GM19035 (cell line): ENCODE data around the gene ESPN.

Source experiments
- ATAC-seq: cut with Tn5 transposase; IDR thresholded peaks from one replicate; pipeline ENCODE4 v1.9.1; 2021; ENCODE audit not compliant: unreplicated experiment

The ESPN gene

GRCh38 chr1:6495540-6496364 is 71.2 kb downstream of the ESPN start:
- no peak for ATAC-seq

GRCh38 chr1:6496365-6496721 is 71.8 kb downstream of the ESPN start:
- no peak for ATAC-seq

GRCh38 chr1:6496890-6497214 is 72.3 kb downstream of the ESPN start:
- ATAC-seq, result no peak

GRCh38 chr1:6497215-6497866 is 72.8 kb downstream of the ESPN start:
- ATAC-seq, result no peak

GRCh38 chr1:6497867-6498575 is 73.4 kb downstream of the ESPN start:
- ATAC-seq, result no peak

- ATAC-seq, result no peak
Measured at GRCh38 chr1:6498576-6499111, 74.1 kb downstream of the ESPN start.

- no peak for ATAC-seq
Measured at GRCh38 chr1:6499296-6499695, 74.7 kb downstream of the ESPN start.

- no peak for ATAC-seq
Measured at GRCh38 chr1:6500544-6501278, 76.1 kb downstream of the ESPN start.

- no peak for ATAC-seq
Measured at GRCh38 chr1:6501279-6501813, 76.8 kb downstream of the ESPN start.

- no peak for ATAC-seq
Measured at GRCh38 chr1:6502000-6502891, 77.7 kb downstream of the ESPN start.

GRCh38 chr1:6503884-6504602 is 79.5 kb downstream of the ESPN start:
- ATAC-seq, result no peak

GRCh38 chr1:6504887-6505286 is 80.3 kb downstream of the ESPN start:
- no peak for ATAC-seq

GRCh38 chr1:6505367-6506209 is 81.0 kb downstream of the ESPN start:
- no peak for ATAC-seq

- ATAC-seq, result no peak
Measured at GRCh38 chr1:6506210-6507036, 81.8 kb downstream of the ESPN start.

GRCh38 chr1:6507037-6507428 is 82.5 kb downstream of the ESPN start:
- ATAC-seq, result no peak

- no peak for ATAC-seq
Measured at GRCh38 chr1:6507461-6507911, 82.9 kb downstream of the ESPN start.

GRCh38 chr1:6508154-6508815 is 83.7 kb downstream of the ESPN start:
- ATAC-seq, result no peak
